Measurements from ENCODE around the gene NAA15. TPM values are rescaled to one million over a fixed set of nuclear protein-coding genes. Genes with fewer than 3 reads are reported as not detected.
A peak's percentile ranks its signal among the peaks of the same experiment; 100 is the strongest.
"Not testable (repeated sequence)": the region's sequence is repeated elsewhere in the genome, so short reads cannot be mapped to it uniquely, and the experiment has no call there.

The NAA15 gene
- polyA plus RNA-seq, 3 donors = 32.3 to 32.9 (median 32.5) TPM

GRCh38 chr4:139331185-139331584, 29.9 kb downstream of the NAA15 start:
- DNase-seq = no peak

GRCh38 chr4:139333046-139333445, 31.7 kb downstream of the NAA15 start:
- no peak for DNase-seq

- no peak for DNase-seq
Observed at GRCh38 chr4:139337612-139338011, 36.3 kb downstream of the NAA15 start.

GRCh38 chr4:139361301-139361700, 60.0 kb downstream of the NAA15 start:
- no peak for DNase-seq

- DNase-seq = peak; percentile 3
Observed at GRCh38 chr4:139367421-139368090, 66.3 kb downstream of the NAA15 start.

GRCh38 chr4:139368998-139369397, 67.7 kb downstream of the NAA15 start:
- no peak for DNase-seq

- DNase-seq = no peak
Observed at GRCh38 chr4:139374251-139374650, 72.9 kb downstream of the NAA15 start.

- no peak for DNase-seq
Observed at GRCh38 chr4:139386421-139386820, 85.1 kb downstream of the NAA15 start.

- no peak for DNase-seq
Observed at GRCh38 chr4:139389102-139389501, 87.8 kb downstream of the NAA15 start.

- DNase-seq = no peak
Observed at GRCh38 chr4:139389991-139390390, 88.7 kb downstream of the NAA15 start.

GRCh38 chr4:139391731-139392130, 90.4 kb downstream of the NAA15 start:
- no peak for DNase-seq

GRCh38 chr4:139392797-139393196, 91.5 kb downstream of the NAA15 start:
- no peak for DNase-seq

GRCh38 chr4:139401368-139401767, 100.1 kb downstream of the NAA15 start:
- DNase-seq = no peak

- DNase-seq = no peak
Observed at GRCh38 chr4:139402436-139402835, 101.1 kb downstream of the NAA15 start.

- DNase-seq = no peak
Observed at GRCh38 chr4:139403462-139403861, 102.2 kb downstream of the NAA15 start.

GRCh38 chr4:139410312-139410711, 109.0 kb downstream of the NAA15 start:
- no peak for DNase-seq

- DNase-seq = not testable (repeated sequence)
Observed at GRCh38 chr4:139414671-139415210, 113.4 kb downstream of the NAA15 start.

GRCh38 chr4:139416073-139416673, 114.9 kb downstream of the NAA15 start:
- DNase-seq = peak; percentile 23

- DNase-seq = peak; percentile 27
Observed at GRCh38 chr4:139419388-139419914, 118.1 kb downstream of the NAA15 start.

- no peak for DNase-seq
Observed at GRCh38 chr4:139420652-139421051, 119.3 kb downstream of the NAA15 start.

- no peak for DNase-seq
Observed at GRCh38 chr4:139436122-139436521, 134.8 kb downstream of the NAA15 start.

- DNase-seq = no peak
Observed at GRCh38 chr4:139438141-139438540, 136.8 kb downstream of the NAA15 start.

- DNase-seq = no peak
Observed at GRCh38 chr4:139441029-139441428, 139.7 kb downstream of the NAA15 start.
